Hematopoietic multipotent progenitor cell treated with erythropoietin and hydrocortisone succinate and interleukin-3 and kit ligand, for 8 days (in vitro differentiated cells): Measurements from ENCODE around the gene HORMAD2.

Experiments used
- DNase-seq: peaks from one replicate; pipeline ENCODE4 v3.0.0-alpha.2; 2015

The HORMAD2 gene

DNA sequence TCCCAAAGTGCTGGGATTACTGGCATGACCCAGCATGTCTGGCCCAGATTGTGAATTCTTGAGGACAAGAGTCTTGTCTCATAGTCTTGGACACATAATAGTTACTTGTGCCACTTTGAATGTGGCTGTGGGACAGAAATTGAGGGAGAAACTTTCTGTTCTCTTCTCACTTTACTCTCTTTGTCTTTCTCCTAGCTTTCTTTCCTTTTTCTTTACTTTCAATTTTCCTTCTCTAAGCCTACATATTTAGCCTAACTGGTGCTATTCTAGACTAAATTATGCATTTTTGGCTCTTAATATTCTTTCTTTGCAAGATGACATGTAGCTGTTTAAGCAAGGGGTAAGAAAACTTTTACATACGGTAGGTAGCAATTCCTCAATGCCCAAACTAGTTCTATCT is 33.2 kb downstream of the HORMAD2 start:
- DNase-seq = no peak

DNA sequence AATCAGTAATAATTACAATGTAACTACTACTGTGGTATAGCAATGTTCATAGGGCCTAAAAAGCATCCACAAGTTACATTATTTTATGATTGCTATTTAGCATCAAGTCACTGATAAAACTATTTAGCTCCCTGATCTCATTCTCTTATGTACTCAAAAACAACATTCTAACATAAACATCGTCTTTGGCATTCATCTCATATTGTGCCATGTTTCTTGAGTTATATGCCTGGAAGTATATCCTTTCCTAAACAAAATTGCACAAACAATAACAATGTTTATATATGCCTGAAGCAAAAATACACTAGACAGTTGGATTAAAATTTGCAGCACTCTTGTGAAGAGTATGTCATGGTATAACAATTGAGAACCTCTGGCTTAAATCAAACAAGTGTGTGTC is 34.1 kb downstream of the HORMAD2 start:
- DNase-seq = no peak

DNA sequence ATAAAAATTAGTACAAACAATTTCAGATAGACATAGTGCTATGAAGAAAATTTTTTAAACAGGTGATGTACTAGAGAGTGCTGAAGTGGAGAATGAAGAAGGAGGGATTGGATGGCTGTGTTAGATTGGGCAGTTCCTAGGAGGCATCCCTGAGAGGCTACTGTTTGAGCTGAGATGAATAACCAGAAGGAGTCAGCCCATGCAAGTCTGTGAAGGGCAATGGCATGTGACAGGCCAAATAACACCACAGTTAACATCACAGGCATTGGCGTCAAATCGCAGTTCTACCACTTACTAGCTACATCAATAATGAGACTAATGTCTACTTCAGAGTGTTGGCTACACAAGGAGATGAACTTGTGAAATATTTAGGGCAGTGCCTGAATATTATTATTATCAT is 35.4 kb downstream of the HORMAD2 start:
- no peak for DNase-seq

DNA sequence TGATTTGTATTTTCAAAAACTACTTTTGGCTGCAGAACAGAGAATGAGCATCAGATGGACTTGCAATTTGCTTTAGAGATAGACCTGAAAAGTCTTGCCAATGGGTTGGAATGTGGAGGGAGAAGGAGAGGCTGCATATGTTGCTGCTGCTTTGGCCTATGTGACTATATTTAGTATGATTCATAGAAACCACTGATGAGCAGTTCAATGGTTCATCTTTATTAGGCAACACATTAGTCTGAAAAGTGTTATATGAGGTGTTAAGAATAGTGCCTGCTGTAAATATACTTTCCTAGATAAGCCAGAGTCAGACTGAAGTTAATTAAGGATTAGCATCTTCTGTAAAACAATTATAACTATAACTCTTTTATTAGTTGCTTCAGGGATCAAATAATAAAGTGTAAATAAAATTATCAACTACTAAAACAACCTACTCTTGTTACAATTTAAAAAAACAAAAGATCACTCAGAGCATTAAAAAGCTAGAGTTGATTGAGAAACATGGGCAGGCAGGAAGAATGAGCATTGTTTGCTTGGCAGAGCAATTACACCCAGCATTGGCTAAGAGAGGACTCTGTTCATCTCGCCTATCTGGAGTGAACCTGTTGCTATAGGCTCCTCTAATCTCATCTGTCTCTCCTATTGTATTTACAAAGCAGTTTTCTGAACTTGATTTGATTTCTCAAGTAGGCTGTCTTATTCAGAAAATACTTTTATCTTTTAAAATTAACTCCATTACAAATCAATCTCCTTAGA is 36.3 kb downstream of the HORMAD2 start:
- no peak for DNase-seq

DNA sequence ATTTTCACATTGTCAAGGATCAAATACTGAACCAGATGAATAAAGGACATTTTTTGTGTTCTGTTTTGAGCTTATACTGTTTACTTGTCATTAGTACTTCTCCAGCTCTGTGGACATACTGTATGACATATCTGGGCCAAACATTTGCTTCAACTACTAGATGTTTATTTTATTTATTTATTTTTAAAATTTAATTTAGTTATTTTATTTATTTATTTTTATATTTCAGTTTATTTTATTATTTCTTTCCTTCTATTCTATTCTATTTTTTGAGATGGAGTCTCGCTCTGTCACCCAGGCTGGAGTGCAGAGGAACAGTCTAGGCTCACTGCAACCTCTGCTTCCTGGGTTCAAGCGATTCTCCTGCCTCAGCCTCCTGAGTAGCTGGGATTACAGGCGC is 37.0 kb downstream of the HORMAD2 start:
- no peak for DNase-seq

DNA sequence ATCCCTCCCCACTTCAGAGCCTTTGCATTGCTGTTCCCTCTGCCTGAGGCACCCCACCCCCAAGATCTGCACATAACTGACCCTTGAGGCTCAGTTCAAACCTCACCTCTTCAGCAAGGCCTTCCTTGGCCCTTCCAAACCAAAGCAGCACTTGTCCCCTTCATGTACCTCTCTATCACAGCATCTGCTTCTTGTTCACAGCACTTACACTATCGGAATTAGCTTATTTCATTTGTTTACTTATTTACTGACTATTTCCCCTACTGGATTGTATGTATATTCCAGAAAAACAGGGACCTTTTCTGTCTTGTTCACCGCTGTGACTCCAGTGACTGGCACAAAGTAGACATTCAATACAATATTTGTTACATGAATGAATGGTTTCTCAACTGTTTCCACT is 38.0 kb downstream of the HORMAD2 start:
- DNase-seq = no peak

DNA sequence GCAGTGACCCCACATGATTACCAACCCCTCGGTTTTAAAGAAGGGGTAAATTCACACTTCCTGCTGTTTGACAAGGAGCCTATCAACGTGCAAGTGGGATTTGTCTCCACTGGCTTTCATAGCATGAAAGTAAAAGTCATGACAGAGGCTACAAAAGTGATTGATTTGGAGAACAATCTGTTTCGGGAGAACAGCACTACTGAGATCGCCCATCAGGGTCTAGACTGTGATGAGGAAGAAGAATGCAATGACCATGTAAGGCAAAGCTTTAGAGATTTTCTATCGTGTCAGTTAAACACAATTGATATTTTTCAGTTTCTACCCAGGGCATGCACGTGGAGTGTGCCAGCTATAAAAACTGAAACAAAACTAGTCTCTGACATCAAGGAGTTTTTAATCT is 41.7 kb downstream of the HORMAD2 start:
- DNase-seq = no peak

DNA sequence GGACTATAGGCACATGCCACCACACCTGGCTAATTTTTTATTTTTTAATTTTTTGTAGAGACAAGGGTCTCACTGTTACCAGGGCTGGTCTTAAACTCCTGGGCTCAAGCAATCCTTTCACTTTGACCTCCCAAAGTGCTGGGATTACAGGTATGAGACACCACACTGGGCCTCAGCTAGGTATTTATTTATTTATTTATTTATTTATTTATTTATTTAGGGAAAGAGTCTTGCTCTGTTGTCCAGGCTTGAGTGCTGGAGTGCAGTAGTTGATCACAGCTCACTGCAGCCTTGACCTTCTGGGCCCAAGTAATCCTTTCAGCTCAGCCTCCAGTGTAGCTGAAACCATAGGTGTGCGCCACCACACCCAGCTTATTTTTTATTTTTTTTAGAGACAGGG is 43.2 kb downstream of the HORMAD2 start:
- DNase-seq = no peak

DNA sequence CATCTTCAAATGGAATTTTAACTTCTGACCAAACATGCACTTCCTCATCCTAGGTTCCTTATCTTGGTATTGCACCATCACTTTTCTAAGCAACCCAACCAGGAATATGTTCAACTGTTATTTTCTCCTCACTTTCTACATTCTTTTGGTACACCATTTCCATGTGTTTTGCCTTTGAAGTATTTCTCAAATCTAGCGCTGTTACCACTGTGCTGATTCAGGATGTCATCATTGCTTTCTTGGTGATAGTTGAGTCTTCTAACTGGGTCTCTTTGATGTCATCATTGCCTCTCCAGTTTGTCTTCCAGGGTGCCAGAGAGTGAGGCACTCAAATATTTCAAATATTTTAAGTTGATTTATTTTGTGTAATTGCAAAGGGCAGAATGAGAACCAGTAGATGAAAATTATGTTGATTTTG is 47.5 kb downstream of the HORMAD2 start:
- DNase-seq = no peak

DNA sequence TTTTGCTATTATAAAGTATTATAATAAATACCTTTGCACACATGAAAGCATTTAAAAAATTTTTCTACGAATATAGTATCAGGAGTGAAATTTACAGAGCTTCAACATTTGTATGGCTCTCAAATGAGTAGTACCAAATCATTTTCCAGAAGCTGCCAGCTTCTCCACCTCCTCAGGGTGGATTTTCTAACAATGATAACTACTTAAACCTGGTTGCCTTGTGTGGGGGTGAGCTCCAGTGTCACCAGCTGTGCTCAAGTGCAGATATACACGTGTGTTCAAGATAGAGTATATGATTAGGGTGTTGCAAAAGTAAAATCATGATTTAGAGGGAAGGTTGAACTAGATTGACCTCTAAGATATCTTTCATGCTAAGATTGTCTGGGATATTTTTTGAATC is 48.2 kb downstream of the HORMAD2 start:
- DNase-seq = no peak

DNA sequence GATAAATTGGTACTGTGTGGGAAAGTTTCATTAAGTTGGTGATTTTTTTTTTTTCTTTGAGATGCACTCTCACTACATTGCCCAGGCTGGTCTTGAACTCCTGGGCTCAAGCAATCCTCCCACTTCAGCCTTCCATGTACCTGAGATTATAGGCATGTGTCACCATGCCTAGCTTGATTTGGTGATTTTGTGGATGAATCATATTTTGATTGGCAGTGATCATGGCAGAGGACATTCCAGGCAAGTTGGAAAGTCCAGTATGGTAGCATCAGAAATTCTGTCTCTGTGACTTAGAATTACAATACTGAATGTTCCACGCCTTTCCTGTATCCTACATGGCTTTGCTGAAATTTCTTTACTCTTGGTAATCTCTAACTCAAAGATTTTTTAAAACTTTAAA is 49.4 kb downstream of the HORMAD2 start:
- DNase-seq = no peak

DNA sequence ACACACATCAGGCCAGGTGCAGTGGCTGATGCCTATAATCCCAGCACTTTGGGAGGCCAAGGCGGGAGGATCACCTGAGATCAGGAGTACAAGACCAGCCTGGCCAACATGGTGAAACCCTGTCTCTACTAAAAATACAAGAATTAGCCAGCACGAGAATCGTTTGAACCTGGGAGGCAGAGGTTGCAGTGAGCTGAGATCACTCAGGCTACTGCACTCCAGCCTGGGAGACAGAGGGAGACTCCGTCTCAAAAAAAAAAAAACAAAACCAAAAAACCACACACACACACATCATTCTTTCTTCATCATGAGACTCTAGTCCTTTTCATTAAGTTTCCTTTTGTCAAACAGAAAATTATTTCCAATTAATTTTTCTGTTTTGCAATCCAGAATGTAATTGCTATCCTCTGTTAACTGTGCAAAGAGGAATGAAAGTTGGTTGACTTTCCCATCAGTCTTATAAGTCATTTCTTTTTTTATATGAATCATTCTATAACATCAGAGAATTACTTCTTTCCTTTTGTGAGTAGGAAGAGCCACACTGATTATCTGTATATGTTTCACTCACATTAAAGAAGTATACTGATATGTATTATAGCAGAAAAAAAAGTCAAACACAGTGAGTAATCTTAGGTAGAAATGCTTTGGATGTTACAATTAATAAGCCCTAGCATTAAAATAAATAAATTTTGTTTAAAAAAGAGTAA is 52.2 kb downstream of the HORMAD2 start:
- no peak for DNase-seq

DNA sequence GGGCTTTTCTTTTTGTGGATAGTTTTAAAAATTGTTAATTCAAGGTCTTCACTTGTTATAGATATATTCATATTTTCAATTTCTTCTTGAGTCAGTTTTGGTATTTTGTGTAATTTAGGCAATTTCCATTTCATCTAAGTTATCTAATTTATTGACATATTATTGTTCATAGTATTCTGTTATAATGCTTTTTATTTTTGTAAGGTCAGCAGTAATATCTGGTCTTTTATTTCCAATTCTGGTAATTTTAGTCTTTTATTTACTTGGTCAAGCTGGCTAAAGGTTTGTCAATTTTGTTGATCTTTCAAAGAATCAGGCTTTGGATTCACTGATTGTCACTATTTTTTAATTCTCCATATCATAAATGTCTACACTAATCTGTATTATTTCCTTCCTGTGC is 60.1 kb downstream of the HORMAD2 start:
- no peak for DNase-seq

DNA sequence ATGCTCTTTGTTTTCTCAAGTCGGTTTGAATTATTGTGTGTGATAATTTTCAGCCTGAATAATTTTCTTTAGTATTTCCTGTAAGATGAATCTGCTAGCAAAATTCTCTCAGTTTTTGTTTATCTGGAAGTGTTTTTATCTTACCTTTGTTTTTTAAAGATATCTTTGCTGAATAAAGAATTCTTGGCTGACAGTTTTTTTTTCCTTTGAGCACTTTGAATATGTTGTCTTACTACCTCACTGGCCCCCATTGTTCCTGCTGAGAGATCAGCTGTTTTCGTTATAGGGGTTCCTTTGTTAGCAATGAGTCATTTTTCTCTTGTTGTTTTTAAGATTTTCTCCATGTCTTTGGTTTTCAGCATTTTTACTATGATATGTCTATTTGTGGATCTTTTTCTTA is 63.0 kb downstream of the HORMAD2 start:
- no peak for DNase-seq

DNA sequence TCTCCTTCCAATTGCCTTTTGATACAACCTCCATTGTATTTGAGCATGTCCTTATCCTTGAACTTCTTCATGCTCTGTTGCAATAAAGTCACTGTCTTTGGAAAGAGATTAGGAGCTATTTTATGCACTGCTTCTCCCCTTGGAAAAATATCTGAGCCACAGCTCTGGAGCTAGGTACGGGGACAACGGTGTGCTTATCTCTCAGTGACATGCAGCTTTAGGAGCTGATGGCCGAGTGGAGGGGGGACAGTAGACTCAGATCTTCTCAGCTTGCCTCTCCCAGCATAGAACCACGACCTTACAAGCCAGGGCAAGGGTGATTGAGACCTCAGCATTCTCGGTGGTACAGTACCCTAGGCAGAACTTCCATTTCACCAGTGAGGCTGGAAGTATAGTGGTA is 64.1 kb downstream of the HORMAD2 start:
- peak; percentile 20 for DNase-seq

DNA sequence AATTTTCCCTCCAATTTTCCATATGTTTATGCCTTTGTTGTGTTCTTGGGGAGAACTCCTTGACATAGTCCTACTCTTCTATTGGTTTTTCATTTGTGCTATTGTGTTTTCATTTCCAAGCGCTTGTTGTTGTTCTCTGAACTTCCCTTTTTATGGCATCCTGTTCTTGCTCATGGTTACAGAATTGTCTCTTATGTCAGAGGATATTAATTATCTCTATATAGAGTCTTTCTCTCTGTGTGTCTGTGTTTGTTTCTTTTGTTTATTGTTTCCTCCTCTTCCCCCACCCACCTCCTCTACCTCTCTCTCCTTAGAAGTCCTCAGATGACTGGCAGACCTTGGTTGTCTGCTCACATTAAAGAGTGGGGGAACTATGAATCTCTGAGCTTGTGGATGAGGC is 69.9 kb downstream of the HORMAD2 start:
- no peak for DNase-seq

DNA sequence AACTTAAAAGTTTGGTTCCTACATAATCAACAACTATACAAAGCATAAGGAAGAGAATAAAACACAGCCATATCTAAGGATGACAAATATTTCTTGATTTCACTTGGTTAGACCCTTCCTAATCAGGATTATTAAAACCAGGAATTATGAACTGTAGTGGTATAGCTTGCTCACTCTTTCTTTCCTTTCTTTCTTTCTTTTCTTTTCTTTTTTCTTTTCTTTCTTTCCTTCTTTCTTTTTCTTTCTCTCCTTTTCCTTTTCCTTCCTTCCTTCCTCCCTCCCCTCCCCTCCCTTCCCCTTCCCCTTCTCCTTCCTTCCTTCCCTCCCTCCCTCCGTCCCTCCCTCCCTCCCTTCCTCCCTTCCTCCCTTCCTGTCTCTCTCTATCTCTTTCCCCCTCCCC is 78.0 kb downstream of the HORMAD2 start:
- no peak for DNase-seq

DNA sequence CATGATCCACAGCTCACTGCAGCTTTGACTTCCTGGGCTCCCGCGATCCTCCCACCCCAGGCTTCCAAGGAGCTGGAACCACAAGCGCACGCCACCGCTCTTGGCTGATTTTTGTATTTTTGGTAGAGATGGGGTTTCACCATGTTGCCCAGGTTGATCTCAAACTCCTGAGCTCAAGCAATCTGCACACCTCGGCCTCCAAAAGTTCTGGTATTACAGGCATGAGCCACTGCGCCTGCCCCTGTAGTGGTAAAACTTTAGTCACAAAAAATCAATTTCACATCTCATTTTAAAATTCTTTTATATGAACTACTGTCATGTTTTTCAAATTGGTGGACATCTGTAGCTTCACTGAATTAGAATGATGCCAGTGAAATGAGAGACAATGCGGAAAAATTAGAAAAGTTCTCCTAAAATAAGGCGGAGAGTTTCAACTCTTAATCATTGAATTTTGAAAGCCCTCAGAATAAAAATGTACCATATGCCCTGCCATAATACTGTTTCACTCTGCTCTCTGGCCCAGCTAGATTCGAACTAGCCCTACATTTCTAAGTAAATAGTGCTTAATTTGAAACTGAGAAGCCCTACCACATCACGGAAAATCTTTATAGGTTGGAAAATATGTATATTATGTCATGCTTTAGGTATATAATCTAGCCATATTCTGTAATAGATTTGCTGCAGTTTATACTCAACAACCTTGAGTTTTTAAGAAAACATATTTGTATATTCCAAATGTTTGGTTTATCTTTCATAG is 78.7 kb downstream of the HORMAD2 start:
- DNase-seq = no peak

DNA sequence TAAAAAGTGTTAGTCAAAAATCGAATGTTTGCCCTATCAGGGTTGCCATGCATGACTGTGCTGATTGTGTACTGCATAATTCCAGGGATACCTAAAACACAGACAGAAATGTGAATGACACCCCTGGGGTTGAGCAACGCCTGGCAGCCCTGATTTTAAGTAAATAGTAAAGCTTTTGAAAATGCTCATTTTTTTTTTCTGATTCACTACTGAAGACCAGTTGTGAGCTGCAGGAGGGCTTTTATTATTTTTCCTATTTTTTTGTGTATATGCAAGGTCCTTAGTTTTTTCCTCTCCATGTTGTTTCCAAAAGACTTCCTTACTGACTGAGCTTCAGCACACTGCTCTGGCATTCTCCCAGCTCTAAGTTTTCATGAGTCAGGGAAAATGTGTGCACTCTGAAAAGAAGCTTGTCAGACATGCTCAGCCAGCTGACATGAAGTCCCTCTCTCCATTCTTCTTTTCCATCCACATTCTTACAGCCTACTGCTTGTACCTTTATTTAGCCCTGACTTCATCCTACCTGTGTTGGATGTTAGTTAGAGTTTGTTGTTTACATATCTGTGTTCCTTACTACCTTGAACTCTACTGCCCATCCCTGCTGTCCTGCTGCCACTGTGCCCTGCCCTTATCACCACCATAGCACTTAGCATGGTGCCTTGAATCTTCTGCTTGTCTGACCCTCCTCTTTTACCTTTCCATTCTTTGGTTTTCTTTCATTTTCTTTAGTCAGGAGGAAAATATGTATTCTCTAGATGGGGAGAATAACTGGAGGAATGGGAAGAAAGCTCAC is 79.5 kb downstream of the HORMAD2 start:
- no peak for DNase-seq

DNA sequence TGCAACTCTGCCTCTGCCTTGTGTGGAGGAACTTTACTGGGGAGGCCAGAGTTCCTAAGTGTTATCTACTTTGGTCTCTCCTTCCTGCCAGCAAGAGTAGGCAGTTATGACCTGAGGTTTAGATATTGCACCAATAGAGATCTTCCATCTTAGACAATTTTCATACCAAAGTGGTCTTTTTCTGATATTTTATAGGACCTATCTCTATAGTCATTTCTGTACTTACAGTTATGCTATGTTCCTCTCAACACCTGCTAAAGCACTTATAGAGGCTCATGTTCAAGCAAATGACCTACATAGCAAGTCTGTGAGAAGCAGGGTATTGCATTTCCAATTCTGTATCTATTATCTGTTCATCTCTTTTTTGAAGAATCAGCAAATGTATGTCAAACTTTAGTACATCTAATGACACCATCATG is 80.8 kb downstream of the HORMAD2 start:
- no peak for DNase-seq

DNA sequence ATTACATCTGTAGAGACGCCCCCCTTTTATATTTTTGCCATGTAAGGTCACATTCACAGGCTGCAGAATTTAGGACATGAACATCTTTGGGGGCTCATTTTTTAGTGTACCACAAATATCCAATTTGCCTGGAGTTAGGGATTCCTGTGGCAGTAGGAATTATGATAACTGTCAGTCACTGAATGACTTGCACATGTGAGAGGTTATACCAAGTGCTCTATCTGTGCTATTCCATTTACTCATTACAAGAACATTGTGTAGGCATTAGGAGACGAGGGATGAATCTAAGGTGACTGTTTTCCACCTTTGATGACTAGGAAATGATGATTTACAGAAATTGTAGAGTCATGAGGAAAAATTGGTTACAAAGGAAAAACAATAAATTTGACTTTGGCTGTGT is 87.0 kb downstream of the HORMAD2 start:
- DNase-seq = no peak

DNA sequence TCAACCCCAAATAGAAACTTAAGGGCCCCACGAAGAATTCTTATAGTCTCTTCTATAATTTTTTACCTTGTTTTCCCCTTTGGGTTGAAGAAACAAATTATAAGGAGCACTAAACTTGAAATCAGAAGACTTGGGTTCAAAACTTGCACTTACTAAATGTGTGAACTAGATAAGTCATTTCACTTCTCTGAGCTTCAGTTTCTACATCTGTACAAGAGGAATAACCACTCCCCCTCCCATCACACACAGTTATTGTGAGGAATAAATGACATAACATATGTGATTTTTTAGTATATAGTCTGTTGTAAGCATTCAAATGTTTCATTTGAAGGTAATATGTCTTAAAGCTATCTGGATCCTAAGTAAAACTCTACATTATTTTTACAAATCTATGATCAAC is 87.5 kb downstream of the HORMAD2 start:
- DNase-seq = no peak

DNA sequence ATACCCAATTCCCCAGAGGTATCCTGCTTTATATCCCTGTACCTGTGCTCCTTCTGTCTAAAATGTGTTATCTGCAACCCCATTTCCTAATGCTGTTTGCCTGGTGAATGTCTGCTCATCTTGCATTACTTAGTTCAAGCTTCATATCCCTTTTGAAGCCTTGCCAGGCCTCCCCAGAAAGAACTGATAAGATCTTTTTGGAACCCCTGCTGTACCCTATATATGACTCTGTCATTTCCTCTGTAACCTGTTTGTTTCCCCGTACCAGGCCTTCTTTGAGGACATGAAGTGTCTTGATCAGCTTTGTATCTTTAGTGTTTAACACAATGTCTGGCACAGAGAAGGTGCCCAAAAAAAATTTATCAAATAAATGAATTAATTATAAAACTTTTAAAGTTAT is 88.7 kb downstream of the HORMAD2 start:
- no peak for DNase-seq
